ENCODE measurements around the gene STH. TPM values are rescaled to one million over a fixed set of nuclear protein-coding genes. Genes with fewer than 3 reads are reported as not detected.

The STH gene
- total and polyA plus RNA-seq, 4 experiments from 2014 or later: not detected

GRCh38 chr17:46007461-46007965, 8.5 kb downstream of the STH start:
- no peak overlapping the region for H3K27ac Mint-ChIP-seq
- H3K36me3 Mint-ChIP-seq: no peaks in the 10 kb centered on the region
- Histone ChIP-seq H3K27me3 (ENCODE audit: insufficient read depth, low read length) (no peaks in the 10 kb centered on the region), H3K36me3 (ENCODE audit: insufficient read depth, low read length) (no peaks in the 10 kb centered on the region), H3K4me1 (ENCODE audit: insufficient read depth, low read length) (peaks cover 4% of the 10 kb centered on the region), H3K9me3 (ENCODE audit: control insufficient read depth in 1 of 2, low read length in 2 of 2) (no peaks in the 10 kb centered on the region), H3K27ac (ENCODE audit: low read depth, low read length) (no peak overlapping the region), H3K4me3 (ENCODE audit: low read length in 2 of 2) (no peak overlapping the region)
- no peaks in the 10 kb centered on the region for H3K4me1 Mint-ChIP-seq
- no peak overlapping the region for H3K4me3 Mint-ChIP-seq
- CTCF ChIA-PET (ENCODE audit: partially characterized antibody): interaction anchor here (0.7 to 1.7 kb wide), 3 partner anchors 44 to 206 kb away, joined by 3 to 4 read pairs (median 3); partner anchors contain the start of gene KANSL1
- H3K27me3 Mint-ChIP-seq: peaks cover 0 to 2% of the 10 kb centered on the region in 2 donors
- intact Hi-C loops (cut with micrococcal nuclease): no loop called here
- H3K9me3 Mint-ChIP-seq: peaks cover 0 to 1% (median 0%) of the 10 kb centered on the region in 8 donors
- no peak for DNase-seq
- POLR2A ChIA-PET (ENCODE audit: partially characterized antibody): no interaction called here

GRCh38 chr17:46008591-46008990, 9.5 kb downstream of the STH start:
- Mint-ChIP-seq H3K36me3 (no peaks in the 10 kb centered on the region), H3K27ac (no peak overlapping the region), H3K27me3 (peaks cover 0 to 2% of the 10 kb centered on the region in 2 donors), H3K9me3 (peaks cover 0 to 1% (median 0%) of the 10 kb centered on the region in 8 donors), H3K4me3 (no peak overlapping the region), H3K4me1 (no peaks in the 10 kb centered on the region)
- POLR2A ChIA-PET (ENCODE audit: partially characterized antibody): interaction anchor here (0.6 kb wide), 1 partner anchor 149 kb away, joined by 3 read pairs; no protein-coding TSS in a partner anchor
- CTCF ChIA-PET (ENCODE audit: partially characterized antibody): interaction anchor here (0.6 to 1.1 kb wide), 2 partner anchors 184 to 204 kb away, joined by 3 read pairs; partner anchors contain the start of gene KANSL1
- H3K27ac ChIP-seq (ENCODE audit: low read depth, low read length): no peak overlapping the region
- no peak for DNase-seq
- no peak overlapping the region for H3K4me3 ChIP-seq (ENCODE audit: low read length in 2 of 2)
- intact Hi-C loops (cut with micrococcal nuclease): no loop called here
- H3K36me3 ChIP-seq (ENCODE audit: insufficient read depth, low read length): no peaks in the 10 kb centered on the region
- no peaks in the 10 kb centered on the region for H3K9me3 ChIP-seq (ENCODE audit: control insufficient read depth in 1 of 2, low read length in 2 of 2)
- H3K27me3 ChIP-seq (ENCODE audit: insufficient read depth, low read length): no peaks in the 10 kb centered on the region
- no peaks in the 10 kb centered on the region for H3K4me1 ChIP-seq (ENCODE audit: insufficient read depth, low read length)

- Histone ChIP-seq H3K4me1 (ENCODE audit: insufficient read depth, low read length) (no peaks in the 10 kb centered on the region), H3K27me3 (ENCODE audit: insufficient read depth, low read length) (no peaks in the 10 kb centered on the region), H3K36me3 (ENCODE audit: insufficient read depth, low read length) (no peaks in the 10 kb centered on the region), H3K27ac (ENCODE audit: low read depth, low read length) (no peak overlapping the region), H3K9me3 (ENCODE audit: control insufficient read depth in 1 of 2, low read length in 2 of 2) (no peaks in the 10 kb centered on the region), H3K4me3 (ENCODE audit: low read length in 2 of 2) (no peak overlapping the region)
- peaks cover 0 to 1% (median 0%) of the 10 kb centered on the region in 8 donors for H3K9me3 Mint-ChIP-seq
- POLR2A ChIA-PET (ENCODE audit: partially characterized antibody): no interaction called here
- no peak overlapping the region for H3K27ac Mint-ChIP-seq
- no peak for DNase-seq
- no peaks in the 10 kb centered on the region for H3K36me3 Mint-ChIP-seq
- peaks cover 0 to 2% of the 10 kb centered on the region in 2 donors for H3K27me3 Mint-ChIP-seq
- no peak overlapping the region for H3K4me3 Mint-ChIP-seq
- intact Hi-C loops (cut with micrococcal nuclease): no loop called here
- CTCF ChIA-PET (ENCODE audit: partially characterized antibody): no interaction called here
- H3K4me1 Mint-ChIP-seq: no peaks in the 10 kb centered on the region
Measured at GRCh38 chr17:46009681-46010596, 10.9 kb downstream of the STH start.

GRCh38 chr17:46010597-46011186, 11.6 kb downstream of the STH start:
- Mint-ChIP-seq H3K4me3 (no peak overlapping the region), H3K9me3 (peaks cover 0 to 1% (median 0%) of the 10 kb centered on the region in 8 donors), H3K4me1 (no peaks in the 10 kb centered on the region), H3K36me3 (no peaks in the 10 kb centered on the region), H3K27me3 (peaks cover 0 to 2% of the 10 kb centered on the region in 2 donors), H3K27ac (no peak overlapping the region)
- Histone ChIP-seq H3K36me3 (ENCODE audit: insufficient read depth, low read length) (no peaks in the 10 kb centered on the region), H3K27ac (ENCODE audit: low read depth, low read length) (no peak overlapping the region), H3K4me1 (ENCODE audit: insufficient read depth, low read length) (no peaks in the 10 kb centered on the region), H3K9me3 (ENCODE audit: control insufficient read depth in 1 of 2, low read length in 2 of 2) (no peaks in the 10 kb centered on the region), H3K4me3 (ENCODE audit: low read length in 2 of 2) (no peak overlapping the region), H3K27me3 (ENCODE audit: insufficient read depth, low read length) (no peaks in the 10 kb centered on the region)
- ChIA-PET CTCF (ENCODE audit: partially characterized antibody) (interaction anchor here (0.9 to 1.4 kb wide), 2 partner anchors 8 to 10 kb away, joined by 4 read pairs; no protein-coding TSS in a partner anchor), POLR2A (ENCODE audit: partially characterized antibody) (no interaction called here)
- intact Hi-C loops (cut with micrococcal nuclease): no loop called here
- DNase-seq: no peak

- no peak overlapping the region for H3K27ac ChIP-seq (ENCODE audit: low read depth, low read length)
- H3K4me1 ChIP-seq (ENCODE audit: insufficient read depth, low read length): no peaks in the 10 kb centered on the region
- POLR2A ChIA-PET (ENCODE audit: partially characterized antibody): interaction anchor here (1.1 kb wide), 1 partner anchor 9 kb away, joined by 3 read pairs; no protein-coding TSS in a partner anchor
- DNase-seq: no peak
- H3K27ac Mint-ChIP-seq: no peak overlapping the region
- H3K36me3 Mint-ChIP-seq: no peaks in the 10 kb centered on the region
- H3K36me3 ChIP-seq (ENCODE audit: insufficient read depth, low read length): no peaks in the 10 kb centered on the region
- H3K4me3 Mint-ChIP-seq: no peak overlapping the region
- H3K27me3 Mint-ChIP-seq: no peaks in the 10 kb centered on the region
- CTCF ChIA-PET (ENCODE audit: partially characterized antibody): interaction anchor here (1.2 to 1.4 kb wide), 2 partner anchors 11 to 201 kb away, joined by 3 to 4 read pairs; no protein-coding TSS in a partner anchor
- intact Hi-C loops (cut with micrococcal nuclease): no loop called here
- H3K4me3 ChIP-seq (ENCODE audit: low read length in 2 of 2): no peak overlapping the region
- no peaks in the 10 kb centered on the region for H3K27me3 ChIP-seq (ENCODE audit: insufficient read depth, low read length)
- H3K9me3 Mint-ChIP-seq: peaks cover 0 to 1% (median 0%) of the 10 kb centered on the region in 8 donors
- no peaks in the 10 kb centered on the region for H3K9me3 ChIP-seq (ENCODE audit: control insufficient read depth in 1 of 2, low read length in 2 of 2)
- H3K4me1 Mint-ChIP-seq: no peaks in the 10 kb centered on the region
Measured at GRCh38 chr17:46011711-46012505, 12.9 kb downstream of the STH start.

GRCh38 chr17:46012506-46013079, 13.5 kb downstream of the STH start:
- Histone ChIP-seq H3K9me3 (ENCODE audit: control insufficient read depth in 1 of 2, low read length in 2 of 2) (no peaks in the 10 kb centered on the region), H3K4me1 (ENCODE audit: insufficient read depth, low read length) (no peaks in the 10 kb centered on the region), H3K36me3 (ENCODE audit: insufficient read depth, low read length) (no peaks in the 10 kb centered on the region), H3K27ac (ENCODE audit: low read depth, low read length) (no peak overlapping the region), H3K27me3 (ENCODE audit: insufficient read depth, low read length) (no peaks in the 10 kb centered on the region), H3K4me3 (ENCODE audit: low read length in 2 of 2) (no peak overlapping the region)
- H3K4me1 Mint-ChIP-seq: no peaks in the 10 kb centered on the region
- H3K9me3 Mint-ChIP-seq: peaks cover 0 to 1% (median 0%) of the 10 kb centered on the region in 8 donors
- DNase-seq: no peak
- no peaks in the 10 kb centered on the region for H3K36me3 Mint-ChIP-seq
- H3K27me3 Mint-ChIP-seq: no peaks in the 10 kb centered on the region
- H3K27ac Mint-ChIP-seq: peak overlapping the region in 2 of 7 donors; percentile 24 to 70
- ChIA-PET POLR2A (ENCODE audit: partially characterized antibody) (interaction anchor here (1.1 kb wide), 1 partner anchor 8 kb away, joined by 3 read pairs; no protein-coding TSS in a partner anchor), CTCF (ENCODE audit: partially characterized antibody) (interaction anchor here (1.2 to 1.4 kb wide), 2 partner anchors 12 to 200 kb away, joined by 3 to 4 read pairs; no protein-coding TSS in a partner anchor)
- intact Hi-C loops (cut with micrococcal nuclease): no loop called here
- no peak overlapping the region for H3K4me3 Mint-ChIP-seq
